GM23338 (cell line): ENCODE measurements around the gene DTNB. TPM values are rescaled to one million over a fixed set of nuclear protein-coding genes. Genes with fewer than 3 reads are reported as not detected.

ENCODE experiments used
- ATAC-seq: fragments of 200-7000 bp; cut with Tn5 transposase; 3 replicates; pipeline ENCODE4 v1.9.1; 2020
- DNase-seq: peaks from one replicate; pipeline ENCODE4 v3.0.0-alpha.2; 2015; ENCODE audit warnings: low spot score
- H2AFZ ChIP-seq: fragments of 200-600 bp; sonication (generic); 2 replicates; pipeline ENCODE4 v1.8.0; 2016; ENCODE audit warnings: antibody characterized with exemption, mild to moderate bottlenecking, moderate library complexity
- H3F3A ChIP-seq: fragments of 200-600 bp; sonication (generic); replicated peaks from 2 replicates; pipeline ENCODE4 v1.8.0; 2017; ENCODE audit warnings: antibody characterized with exemption, mixed run types, low read depth
- H3K27ac ChIP-seq: fragments of 200-600 bp; sonication (generic); 2 replicates; pipeline ENCODE4 v1.6.1; 2016; ENCODE audit warnings: low read depth
- H3K27me3 ChIP-seq: fragments of 200-600 bp; sonication (generic); 2 replicates; pipeline ENCODE4 v1.8.0; 2016; ENCODE audit warnings: mild to moderate bottlenecking, mixed run types, moderate library complexity; ENCODE audit not compliant: insufficient read depth
- H3K36me3 ChIP-seq: fragments of 200-600 bp; sonication (generic); 2 replicates; pipeline ENCODE4 v1.8.0; 2016; ENCODE audit warnings: mild to moderate bottlenecking; ENCODE audit not compliant: insufficient read depth
- H3K4me1 ChIP-seq: fragments of 200-600 bp; sonication (generic); 2 replicates; pipeline ENCODE4 v1.8.0; 2016; ENCODE audit warnings: mild to moderate bottlenecking, moderate library complexity; ENCODE audit not compliant: insufficient read depth
- H3K4me2 ChIP-seq: fragments of 200-600 bp; sonication (generic); 2 replicates; pipeline ENCODE4 v1.7.1; 2017; ENCODE audit warnings: mixed run types
- H3K4me3 ChIP-seq: fragments of 200-600 bp; sonication (generic); 2 replicates; pipeline ENCODE4 v1.6.1; 2016; ENCODE audit warnings: mixed run types
- H3K79me2 ChIP-seq: fragments of 200-600 bp; sonication (generic); replicated peaks from 2 replicates; pipeline ENCODE4 v1.8.0; 2017; ENCODE audit warnings: mild to moderate bottlenecking; ENCODE audit not compliant: insufficient read depth
- H3K9me2 ChIP-seq: fragments of 200-600 bp; sonication (generic); 2 replicates; pipeline ENCODE4 v1.8.0; 2017; ENCODE audit not compliant: insufficient read depth
- H4K20me1 ChIP-seq: fragments of 200-600 bp; sonication (generic); replicated peaks from 2 replicates; pipeline ENCODE4 v1.8.0; 2017; ENCODE audit warnings: mild to moderate bottlenecking; ENCODE audit not compliant: insufficient read depth
- H3K27ac Mint-ChIP-seq: 2 replicates; pipeline ENCODE4 v1.8.0; 2020; ENCODE audit warnings: inconsistent platforms, mild to moderate bottlenecking, moderate library complexity, mixed read lengths
- H3K27me3 Mint-ChIP-seq: 3 replicates; pipeline ENCODE4 v1.8.0; 2022; ENCODE audit warnings: low read depth, mild to moderate bottlenecking, moderate library complexity, mixed read lengths, inconsistent platforms; ENCODE audit not compliant: insufficient read depth, poor library complexity
- H3K36me3 Mint-ChIP-seq: 3 replicates; pipeline ENCODE4 v1.8.0; 2021; ENCODE audit warnings: low read depth, mild to moderate bottlenecking, inconsistent platforms, moderate library complexity, mixed read lengths
- H3K4me1 Mint-ChIP-seq: 3 replicates; pipeline ENCODE4 v1.8.0; 2020; ENCODE audit warnings: mild to moderate bottlenecking, inconsistent platforms, mixed read lengths
- H3K4me3 Mint-ChIP-seq: 3 replicates; pipeline ENCODE4 v1.8.0; 2021; ENCODE audit warnings: moderate library complexity, mild to moderate bottlenecking, inconsistent platforms, mixed read lengths
- H3K9me3 Mint-ChIP-seq: 3 replicates; pipeline ENCODE4 v1.8.0; 2020; ENCODE audit warnings: moderate library complexity, mild to moderate bottlenecking, inconsistent platforms, mixed read lengths
- CREB1 ChIP-seq: fragments of 250-450 bp; sonication (Bioruptor Pico); IDR thresholded peaks from 2 replicates; pipeline ENCODE4 v1.5.0; 2020; ENCODE audit warnings: low read depth, mild to moderate bottlenecking, moderate library complexity
- CTCF ChIP-seq, 2 experiments: fragments of 200-600 bp in 1 of 2; sonication (generic) in 1 of 2; conservative IDR thresholded peaks; 2 replicates each; pipeline versions ENCODE4 v1.5.1 to v1.6.1; 2016 to 2017; ENCODE audit warnings: antibody characterized with exemption in 2 of 2, low read depth in 2 of 2, mild to moderate bottlenecking in 2 of 2, moderate library complexity in 1 of 2
- EZH2 ChIP-seq: fragments of 200-600 bp; sonication (generic); IDR thresholded peaks from one replicate; pipeline ENCODE4 v1.8.0; 2017; ENCODE audit warnings: antibody characterized with exemption, mild to moderate bottlenecking, low read depth; ENCODE audit not compliant: unreplicated experiment
- EZH2phosphoT487 ChIP-seq: fragments of 200-600 bp; sonication (generic); IDR thresholded peaks from one replicate; pipeline ENCODE4 v1.8.1; 2018; ENCODE audit warnings: antibody characterized with exemption; ENCODE audit not compliant: unreplicated experiment
- JUNB ChIP-seq: IDR thresholded peaks from one replicate; pipeline ENCODE4 v1.6.1; 2016; ENCODE audit warnings: antibody characterized with exemption; ENCODE audit not compliant: unreplicated experiment
- NANOG ChIP-seq: IDR thresholded peaks from 2 replicates; pipeline ENCODE4 v1.6.1; 2016; ENCODE audit warnings: antibody characterized with exemption, borderline replicate concordance
- POLR2AphosphoS5 ChIP-seq: IDR thresholded peaks from 2 replicates; pipeline ENCODE4 v1.6.1; 2016; ENCODE audit warnings: antibody characterized with exemption, low read depth
- REST ChIP-seq: IDR thresholded peaks from one replicate; pipeline ENCODE4 v1.6.1; 2018; ENCODE audit warnings: antibody characterized with exemption; ENCODE audit not compliant: unreplicated experiment
- STAT1 ChIP-seq: IDR thresholded peaks from one replicate; pipeline ENCODE4 v1.6.1; 2016; ENCODE audit warnings: antibody characterized with exemption; ENCODE audit not compliant: unreplicated experiment
- ZNF114 ChIP-seq: fragments of 250-450 bp; sonication (Bioruptor Pico); IDR thresholded peaks from 2 replicates; pipeline ENCODE4 v1.5.0; 2020; ENCODE audit warnings: mild to moderate bottlenecking, moderate library complexity
- ZNF331 ChIP-seq: fragments of 250-450 bp; sonication (Bioruptor Pico); IDR thresholded peaks from 2 replicates; pipeline ENCODE4 v1.5.0; 2020; ENCODE audit warnings: low read depth, mild to moderate bottlenecking, moderate library complexity
- ZNF462 ChIP-seq: fragments of 250-450 bp; sonication (Bioruptor Pico); IDR thresholded peaks from 2 replicates; pipeline ENCODE4 v1.5.0; 2020; ENCODE audit warnings: mild to moderate bottlenecking, moderate library complexity
- polyA plus RNA-seq: library from polyadenylated mRNA; unstranded; fragments of >200 nt; fragmentation: Nextera tagmentation; extraction: Ambion mirVana; gene quantifications from 2 replicates; pipeline ENCODE4 v1.2.1, GENCODE V29; 2016
- total RNA-seq: library from RNA; depleted of rRNA; stranded (reverse); fragments of >200 nt; shearing (Covaris generic); gene quantifications from 2 replicates; pipeline ENCODE4 v1.2.3, GENCODE V29; 2014
- TF ChIP-seq, protein P1 (sequence below): IDR thresholded peaks from 2 replicates; pipeline ENCODE4 v1.6.1; 2016; ENCODE audit warnings: antibody characterized with exemption

DTNB gene
- total and polyA plus RNA-seq, 2 experiments from 2014 or later: 22.1 to 29.4 TPM

DNA sequence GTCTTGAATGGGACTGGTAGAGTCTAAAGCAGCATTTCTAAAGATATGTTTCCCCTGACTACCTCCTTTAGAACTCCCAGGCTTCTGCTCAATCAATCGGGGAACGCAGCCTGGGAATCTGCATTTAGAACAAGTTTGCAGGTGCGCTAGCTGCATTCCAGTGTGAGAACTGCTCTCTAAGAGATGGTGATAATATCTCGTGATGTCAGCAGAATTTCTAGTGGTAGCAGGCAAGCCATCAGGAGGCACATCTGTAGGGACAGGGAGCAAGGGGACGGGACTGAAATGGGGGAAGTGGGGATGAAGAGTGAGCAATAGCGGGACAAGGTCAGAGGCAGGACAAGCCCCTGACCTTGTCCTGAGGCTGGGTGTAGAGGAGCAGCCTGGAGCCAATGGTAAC lies 211.4 kb downstream of the DTNB start:
- ATAC-seq: no peak
- no peak overlapping the region for H3K4me3 ChIP-seq
- DNase-seq: no peak
- Mint-ChIP-seq H3K4me1 (no peaks in the 10 kb centered on the region), H3K27ac (no peak overlapping the region), H3K36me3 (no peaks in the 10 kb centered on the region; the same call in 2 of the 3 replicates), H3K4me3 (no peak overlapping the region), H3K27me3 (no peaks in the 10 kb centered on the region), H3K9me3 (no peaks in the 10 kb centered on the region)
- H2AFZ ChIP-seq: no peak overlapping the region
- no peaks in the 10 kb centered on the region for H3K4me1 ChIP-seq
- TF ChIP-seq ZNF462 (CRISPR knock-in tag): no peak
- TF ChIP-seq JUNB: no peak
- TF ChIP-seq EZH2phosphoT487: no peak
- no peak for TF ChIP-seq POLR2AphosphoS5
- no peak for TF ChIP-seq ZNF331 (CRISPR knock-in tag)
- no peak for TF ChIP-seq REST
- TF ChIP-seq, protein P1, sequence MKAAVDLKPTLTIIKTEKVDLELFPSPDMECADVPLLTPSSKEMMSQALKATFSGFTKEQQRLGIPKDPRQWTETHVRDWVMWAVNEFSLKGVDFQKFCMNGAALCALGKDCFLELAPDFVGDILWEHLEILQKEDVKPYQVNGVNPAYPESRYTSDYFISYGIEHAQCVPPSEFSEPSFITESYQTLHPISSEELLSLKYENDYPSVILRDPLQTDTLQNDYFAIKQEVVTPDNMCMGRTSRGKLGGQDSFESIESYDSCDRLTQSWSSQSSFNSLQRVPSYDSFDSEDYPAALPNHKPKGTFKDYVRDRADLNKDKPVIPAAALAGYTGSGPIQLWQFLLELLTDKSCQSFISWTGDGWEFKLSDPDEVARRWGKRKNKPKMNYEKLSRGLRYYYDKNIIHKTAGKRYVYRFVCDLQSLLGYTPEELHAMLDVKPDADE: no peak
- no peak for TF ChIP-seq ZNF114 (CRISPR knock-in tag)
- TF ChIP-seq CREB1 (CRISPR knock-in tag): no peak
- TF ChIP-seq STAT1: no peak
- TF ChIP-seq EZH2: no peak
- TF ChIP-seq CTCF (conservative IDR thresholded peaks at IDR 0.05; ENCODE audit: low read depth in 2 of 2): no peak
- no peak for TF ChIP-seq NANOG
- no peaks in the 10 kb centered on the region for H3F3A ChIP-seq
- H3K9me2 ChIP-seq: no peaks in the 10 kb centered on the region
- no peak overlapping the region for H3K27ac ChIP-seq
- H3K36me3 ChIP-seq: no peaks in the 10 kb centered on the region
- H3K79me2 ChIP-seq: no peaks in the 10 kb centered on the region
- no peaks in the 10 kb centered on the region for H3K27me3 ChIP-seq
- H3K4me2 ChIP-seq: no peak overlapping the region
- H4K20me1 ChIP-seq: no peaks in the 10 kb centered on the region
